Hematopoietic multipotent progenitor cell treated with erythropoietin and hydrocortisone succinate and interleukin-3 and kit ligand, for 8 days (in vitro differentiated cells): Measurements from ENCODE around the gene CLCNKB.
"Not testable (repeated sequence)": the region's sequence is repeated elsewhere in the genome, so short reads cannot be mapped to it uniquely, and the experiment has no call there.

Experiments
- DNase-seq: peaks from one replicate; pipeline ENCODE4 v3.0.0-alpha.2; 2015

The CLCNKB gene

DNA sequence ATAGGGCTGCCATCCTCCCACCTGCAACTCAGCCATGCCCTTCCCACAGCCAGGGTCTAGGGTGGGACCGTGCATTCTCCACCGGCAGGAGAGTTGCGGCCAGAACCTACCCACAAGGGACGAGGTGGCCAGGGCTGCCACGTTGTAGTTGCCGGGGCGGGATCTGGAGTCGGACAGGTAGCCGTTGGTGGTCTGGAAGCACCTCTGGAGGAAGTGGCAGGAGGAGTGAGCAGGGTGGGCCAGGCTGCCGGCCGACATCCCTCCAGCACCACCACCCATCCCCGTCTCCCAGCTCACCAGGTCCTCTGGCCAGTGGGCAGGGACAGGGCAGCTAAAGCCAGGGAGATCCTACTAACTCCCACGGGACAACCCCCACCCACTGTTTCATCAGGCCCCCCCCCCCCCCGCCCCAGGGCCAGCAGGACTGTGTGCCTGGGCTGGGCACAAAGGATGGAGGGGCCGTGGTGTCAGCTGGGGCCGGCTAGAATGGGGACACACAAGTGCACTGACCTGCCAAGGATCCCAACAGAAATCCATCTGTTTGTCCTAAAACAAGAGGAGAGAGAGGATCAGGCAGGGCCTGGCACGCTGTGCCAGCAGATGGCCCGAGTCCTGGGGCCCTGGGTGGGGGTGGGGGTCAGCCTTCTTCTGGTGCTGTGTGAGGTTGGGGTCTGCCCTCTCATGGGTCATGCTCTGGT, 18.6 kb downstream of the CLCNKB start:
- not testable (repeated sequence) for DNase-seq

DNA sequence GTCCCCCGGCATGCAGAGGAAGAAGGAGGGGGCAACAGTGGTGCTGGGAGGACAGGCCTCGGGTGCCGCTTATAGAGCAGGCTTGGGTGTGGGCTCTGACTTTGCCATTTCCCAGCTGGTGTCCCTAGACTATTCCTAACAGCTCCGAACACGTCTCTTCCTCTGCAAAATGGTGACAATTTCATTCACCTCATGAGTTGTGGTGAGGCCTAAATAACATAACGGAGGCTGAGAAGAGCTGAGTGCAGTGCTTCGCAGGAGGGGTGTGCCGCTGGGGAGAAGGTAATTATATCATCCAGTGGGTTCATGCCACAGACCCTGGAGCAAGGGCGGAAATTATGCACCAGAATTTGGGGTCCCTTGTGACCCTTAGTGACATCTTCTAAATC, 19.1 kb downstream of the CLCNKB start:
- DNase-seq: not testable (repeated sequence)

DNA sequence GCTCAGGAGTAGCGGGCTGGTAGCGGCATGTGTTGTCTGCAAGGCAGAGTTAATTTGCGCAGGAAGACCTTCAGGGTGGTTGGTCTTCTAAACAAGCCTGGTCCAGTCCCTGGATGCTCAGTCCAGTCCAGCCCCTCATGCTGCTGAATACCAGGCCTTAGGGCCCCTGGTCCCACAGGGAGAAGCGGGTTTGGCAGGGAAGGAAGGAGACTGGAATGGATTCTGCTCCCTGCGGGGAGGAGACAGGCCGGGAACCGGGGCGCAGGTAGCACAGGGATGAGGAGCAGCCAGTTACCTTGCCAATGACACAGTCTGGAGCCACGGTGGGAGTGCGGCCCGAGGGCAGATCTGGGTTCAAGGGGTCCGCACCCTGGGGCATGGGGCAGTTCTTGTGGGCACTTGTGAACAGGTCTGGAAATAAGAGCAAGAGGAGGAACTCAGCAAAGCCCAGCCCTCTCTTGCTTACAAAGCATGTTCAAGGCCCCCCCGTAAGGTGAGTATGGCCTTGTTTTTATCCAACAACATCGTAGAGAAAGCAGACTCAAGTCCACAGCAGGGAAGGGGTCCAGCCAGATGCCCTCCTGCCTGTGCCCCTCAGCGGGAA, 19.7 kb downstream of the CLCNKB start:
- DNase-seq: no peak

DNA sequence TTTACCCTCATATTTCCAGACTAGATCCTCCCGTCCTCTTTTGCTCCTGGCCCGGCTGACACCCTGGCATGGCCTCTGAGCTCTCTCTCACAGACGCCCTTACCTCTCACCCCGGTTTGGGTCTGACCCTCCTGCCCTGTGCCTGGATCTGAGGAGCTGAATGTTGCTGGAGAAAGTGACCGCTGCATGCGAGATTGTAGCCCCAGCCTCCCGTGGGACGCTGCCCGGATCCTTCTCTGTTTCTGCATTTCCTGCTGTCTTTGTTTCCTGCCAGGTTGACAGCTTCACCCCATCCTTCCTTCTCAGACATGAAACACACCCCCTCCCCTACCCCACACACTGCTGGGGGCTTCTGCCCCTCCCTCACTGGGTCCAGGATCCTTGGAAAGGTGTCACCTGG, 20.3 kb downstream of the CLCNKB start:
- no peak for DNase-seq

DNA sequence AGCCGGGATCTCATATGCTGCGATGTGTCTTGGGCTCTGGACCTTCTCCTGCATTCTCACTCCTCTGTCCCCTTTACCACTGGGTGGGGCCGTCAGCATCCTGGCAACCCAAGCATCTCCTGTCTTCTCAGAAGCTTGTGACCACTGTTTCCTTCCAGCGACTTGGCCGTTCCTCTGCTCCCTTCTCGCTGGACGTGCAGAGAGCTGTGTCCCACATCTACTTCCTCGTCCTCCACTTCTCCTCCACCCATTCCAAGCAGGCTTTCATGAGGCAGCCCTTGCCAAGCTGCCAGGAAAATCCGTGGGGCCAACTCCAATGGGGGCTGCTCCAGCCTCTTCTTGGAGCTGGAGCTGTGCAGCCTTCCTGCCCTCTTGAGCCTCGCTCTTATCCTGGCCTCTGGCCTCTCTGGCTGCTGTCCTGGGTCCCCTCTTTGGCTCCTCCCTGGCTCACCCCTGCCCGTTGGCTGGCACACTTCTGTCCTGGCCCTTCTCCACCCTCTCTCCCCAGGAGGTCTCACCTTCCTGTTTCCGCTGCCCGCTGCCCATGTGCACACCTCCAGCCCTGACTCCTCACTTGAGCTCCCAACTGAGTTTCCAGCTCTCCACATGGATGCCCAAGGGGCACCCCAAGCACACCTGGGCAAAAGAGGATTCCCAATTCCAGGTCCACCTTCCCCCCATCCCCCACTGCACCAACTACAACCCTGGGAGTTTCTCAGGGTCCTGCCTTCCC, 21.1 kb downstream of the CLCNKB start:
- DNase-seq: no peak

DNA sequence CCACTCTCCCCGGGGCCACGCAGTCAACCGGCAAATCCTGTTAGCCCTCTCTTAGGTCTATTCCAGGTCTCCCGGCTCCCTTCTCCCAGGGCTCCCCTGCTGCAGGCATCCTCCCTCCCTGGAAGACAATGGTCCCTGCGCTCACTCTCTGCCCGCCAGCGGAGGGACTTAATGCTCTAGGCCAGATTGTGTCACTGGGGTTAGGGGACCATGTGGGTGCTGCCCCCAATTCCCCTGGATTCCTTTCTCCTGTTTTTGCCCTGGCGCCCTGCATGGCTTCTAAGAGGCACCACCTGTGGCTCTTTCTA, 21.6 kb downstream of the CLCNKB start:
- no peak for DNase-seq

DNA sequence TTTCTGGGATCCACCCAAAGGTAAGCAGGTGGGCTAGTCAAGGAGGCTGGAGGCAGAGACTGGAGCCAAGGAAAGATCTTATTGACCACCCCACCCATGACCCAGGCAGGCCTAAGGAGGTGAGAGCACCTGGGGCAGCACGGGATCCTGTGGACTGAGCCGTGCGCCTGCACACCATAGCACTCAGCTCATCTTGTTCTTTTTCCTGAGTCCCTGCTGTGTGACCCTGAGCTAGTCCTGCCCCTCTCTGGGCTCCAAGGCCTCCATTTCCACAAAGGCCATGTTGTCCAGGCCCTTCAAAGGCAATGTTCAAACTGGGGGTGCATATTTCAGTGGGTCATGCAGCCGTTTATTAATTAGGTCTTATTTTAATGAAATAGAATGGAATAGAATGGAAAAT, 22.7 kb downstream of the CLCNKB start:
- DNase-seq: no peak

DNA sequence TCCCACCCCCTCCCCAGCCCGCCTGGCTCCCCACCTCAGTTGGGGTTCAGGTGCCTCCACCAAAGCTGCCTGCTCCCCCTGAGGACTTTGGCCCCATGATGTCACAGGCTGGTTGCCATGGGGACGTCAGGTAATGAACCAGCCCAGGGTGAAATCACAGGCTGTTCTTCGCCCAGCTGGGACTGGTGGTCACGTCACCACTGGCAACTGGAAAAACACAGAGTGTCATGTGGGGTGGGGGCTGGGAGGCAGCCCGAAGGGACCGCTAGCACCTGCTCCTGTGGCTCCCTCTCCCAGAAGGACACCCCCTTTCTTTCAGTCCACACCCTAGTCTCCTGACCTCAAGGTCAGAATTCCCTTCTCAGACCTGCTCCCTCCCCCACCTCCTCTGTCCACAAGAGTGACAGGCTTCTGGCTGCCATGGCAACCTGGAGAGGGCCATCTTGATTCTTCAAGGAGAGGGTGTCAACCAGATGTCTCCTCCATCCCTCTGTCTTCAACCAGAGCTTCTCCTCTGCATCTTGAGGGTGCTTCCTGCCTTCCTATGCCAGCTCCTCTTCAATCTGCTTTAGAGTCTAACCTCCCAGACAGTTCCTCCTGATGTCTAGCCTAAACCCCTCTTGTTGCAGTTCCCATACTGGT, 23.7 kb downstream of the CLCNKB start:
- DNase-seq: no peak

DNA sequence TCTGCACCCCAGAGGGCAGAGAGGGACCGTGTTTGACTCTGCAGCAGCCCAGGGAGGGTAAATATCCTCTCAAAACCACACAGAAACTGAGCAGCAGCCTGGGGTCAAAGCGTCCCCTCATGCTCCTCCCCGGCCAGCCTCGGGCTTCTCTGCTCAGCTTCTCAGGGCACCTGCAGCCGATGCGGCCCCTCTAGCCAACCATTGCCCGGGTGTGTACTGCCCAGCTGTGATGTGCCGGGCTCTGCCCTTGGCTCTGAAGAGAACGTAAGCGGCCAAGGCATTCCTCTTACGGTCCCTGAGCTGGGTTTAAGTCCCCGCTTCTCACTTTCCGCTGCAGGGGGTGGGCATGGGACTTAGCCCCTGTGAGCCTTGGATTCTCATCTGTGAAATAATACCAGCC, 24.4 kb downstream of the CLCNKB start:
- DNase-seq: no peak

DNA sequence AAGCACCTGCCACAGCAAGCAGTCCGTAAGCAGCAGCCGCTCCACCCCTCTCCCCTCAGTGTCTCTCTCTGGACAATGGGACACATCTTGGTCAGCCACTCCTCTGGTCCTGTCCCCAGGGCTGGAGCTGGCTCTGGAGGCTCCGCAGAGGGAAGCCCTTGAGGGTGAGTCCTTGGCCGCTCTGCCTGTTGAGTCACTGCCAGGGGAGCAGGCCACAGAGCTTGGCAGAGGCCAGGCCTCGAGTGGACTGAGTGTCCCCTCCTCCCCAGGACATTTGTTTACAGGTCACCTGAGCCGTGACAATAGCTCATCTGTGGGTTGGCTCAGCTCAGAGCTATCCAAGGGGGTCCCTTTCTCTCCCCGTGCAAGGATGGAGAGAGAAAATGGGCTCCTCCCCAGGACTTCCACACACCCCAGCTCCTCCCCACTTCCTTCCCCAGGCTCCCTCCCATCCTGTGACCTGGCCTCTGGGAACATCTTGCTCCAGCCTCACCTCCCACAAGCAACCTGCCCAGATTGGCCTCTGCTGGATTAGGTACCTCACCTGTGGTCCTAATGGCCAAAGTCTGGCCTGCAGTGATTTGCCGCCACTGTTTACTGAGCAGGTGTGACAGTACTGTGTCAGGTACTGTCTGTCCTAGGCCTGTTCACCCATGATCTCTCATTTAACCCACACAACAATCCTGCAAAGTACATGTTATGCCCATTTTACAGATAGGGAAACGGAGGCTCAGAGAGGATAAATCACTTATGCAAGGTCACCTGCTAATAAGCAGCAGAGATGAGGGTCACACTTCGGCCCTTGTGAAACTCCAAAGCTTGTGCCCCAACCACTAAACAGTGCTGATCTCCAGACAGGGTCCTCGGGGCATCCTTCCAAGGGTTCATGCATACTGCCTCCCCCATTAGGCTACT, 25.0 kb downstream of the CLCNKB start:
- DNase-seq: no peak

DNA sequence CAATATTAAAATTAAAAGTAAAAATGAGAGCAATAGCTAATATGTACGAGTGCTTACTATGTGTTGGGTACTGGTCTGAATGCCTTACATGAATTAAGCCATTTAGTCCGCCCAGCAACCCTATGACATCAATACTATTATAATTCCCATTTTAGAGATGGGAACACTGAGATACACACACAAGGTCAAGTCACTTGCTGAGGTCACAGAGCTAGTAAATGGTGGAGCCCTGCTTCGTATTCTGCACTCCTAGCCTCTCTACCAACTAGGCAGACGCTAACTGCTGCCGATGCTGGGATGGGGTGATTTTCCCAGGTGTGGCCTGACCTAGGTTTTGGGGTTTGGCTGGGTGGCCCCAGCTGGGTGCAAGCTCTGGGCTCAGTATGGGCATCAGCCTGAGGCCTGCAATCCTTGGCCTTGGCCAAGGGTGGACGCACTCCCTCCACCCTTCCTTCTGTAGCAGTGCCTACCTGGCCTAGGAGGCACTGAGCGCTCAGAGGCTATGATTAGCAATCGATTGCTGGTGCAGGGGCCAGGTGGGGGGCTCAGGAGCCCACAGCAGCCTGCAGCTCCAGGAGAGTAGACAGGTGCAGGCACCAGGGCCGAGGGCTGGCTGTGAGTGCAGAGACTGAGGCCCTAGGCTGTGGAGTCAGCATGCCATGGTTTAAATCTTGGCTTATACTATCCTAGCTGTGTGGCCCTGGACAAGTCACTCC, 27.2 kb downstream of the CLCNKB start:
- no peak for DNase-seq

DNA sequence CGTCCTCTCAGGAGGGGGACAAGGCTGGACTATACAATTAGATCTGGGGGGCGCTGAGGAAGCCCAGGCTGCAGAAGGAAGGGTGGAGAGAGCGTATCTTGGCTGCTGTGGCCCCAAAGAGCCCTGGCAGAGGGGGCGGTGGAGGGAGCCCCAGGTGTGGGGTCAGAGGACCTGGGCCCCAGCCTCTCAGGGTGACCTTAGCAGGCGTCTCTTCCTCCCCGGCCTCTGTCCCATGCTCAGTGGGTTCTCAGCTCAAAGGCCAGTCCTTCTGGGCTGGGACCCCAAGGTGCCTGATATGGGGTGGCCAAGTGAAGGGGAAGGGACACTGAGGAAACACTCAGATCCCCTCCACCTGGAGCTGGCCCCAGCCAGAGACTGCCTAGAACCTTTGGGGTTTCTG, 28.0 kb downstream of the CLCNKB start:
- no peak for DNase-seq

DNA sequence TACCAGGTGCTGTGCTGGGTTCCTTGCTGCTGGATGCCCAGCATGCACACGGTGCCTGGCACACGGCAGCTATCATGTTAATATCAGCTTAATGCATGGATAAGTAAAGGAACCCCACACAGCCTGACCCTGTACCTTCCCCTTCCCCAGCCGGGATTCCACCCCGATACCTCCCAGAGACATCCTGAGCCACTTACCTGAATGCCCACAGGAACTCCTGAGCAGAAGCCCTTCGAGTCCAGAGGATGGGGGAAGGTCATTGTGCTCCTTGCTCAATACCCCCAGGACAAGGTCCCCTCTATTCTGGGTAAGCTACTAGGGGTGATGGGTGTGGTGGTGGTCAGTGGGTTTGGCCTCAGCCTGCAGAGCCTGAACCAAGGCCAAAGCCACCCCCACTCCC, 28.5 kb downstream of the CLCNKB start:
- no peak for DNase-seq

DNA sequence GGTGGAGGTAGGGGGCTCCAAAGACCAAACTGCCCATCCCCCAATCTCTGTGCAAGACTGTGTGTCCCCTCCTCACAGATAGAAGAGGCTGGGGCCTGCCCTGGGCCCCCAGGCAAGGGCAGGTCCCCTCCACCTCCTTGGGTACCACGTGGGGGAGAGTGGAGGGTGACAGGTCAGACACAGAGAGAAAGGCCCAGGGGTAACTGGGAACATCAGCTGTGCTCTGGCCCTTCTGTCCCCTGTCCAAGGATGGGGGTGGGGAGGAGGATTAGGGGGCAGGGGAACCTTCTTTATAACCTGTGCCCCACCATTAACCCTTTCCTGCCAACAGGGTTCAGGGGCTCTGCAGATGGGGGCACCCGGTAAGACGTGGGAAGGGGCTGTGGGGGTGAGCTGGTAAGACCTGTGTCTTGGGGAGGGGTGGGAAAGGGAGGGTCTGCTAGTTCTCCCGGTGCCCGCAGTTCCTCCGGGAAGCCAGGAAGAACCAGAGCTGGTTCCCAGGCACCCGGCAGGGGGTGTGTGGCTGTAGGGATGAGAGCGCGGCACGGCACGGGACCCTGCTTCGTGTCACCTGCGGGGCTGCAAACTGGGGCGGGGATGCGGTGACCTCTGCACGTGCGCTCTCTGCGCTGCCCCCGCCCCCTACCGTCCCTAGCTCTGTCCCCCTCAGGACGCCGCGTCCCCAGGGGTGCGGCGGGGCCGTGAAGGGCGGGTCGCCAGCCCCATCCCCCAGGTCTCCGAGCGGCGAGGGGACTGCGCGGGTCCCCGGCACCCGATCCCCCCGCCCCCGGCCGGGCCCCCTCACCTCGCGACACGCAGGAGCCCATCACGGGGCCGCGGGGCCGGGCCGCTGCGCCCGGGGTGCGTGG, 29.3 kb downstream of the CLCNKB start:
- DNase-seq: no peak

DNA sequence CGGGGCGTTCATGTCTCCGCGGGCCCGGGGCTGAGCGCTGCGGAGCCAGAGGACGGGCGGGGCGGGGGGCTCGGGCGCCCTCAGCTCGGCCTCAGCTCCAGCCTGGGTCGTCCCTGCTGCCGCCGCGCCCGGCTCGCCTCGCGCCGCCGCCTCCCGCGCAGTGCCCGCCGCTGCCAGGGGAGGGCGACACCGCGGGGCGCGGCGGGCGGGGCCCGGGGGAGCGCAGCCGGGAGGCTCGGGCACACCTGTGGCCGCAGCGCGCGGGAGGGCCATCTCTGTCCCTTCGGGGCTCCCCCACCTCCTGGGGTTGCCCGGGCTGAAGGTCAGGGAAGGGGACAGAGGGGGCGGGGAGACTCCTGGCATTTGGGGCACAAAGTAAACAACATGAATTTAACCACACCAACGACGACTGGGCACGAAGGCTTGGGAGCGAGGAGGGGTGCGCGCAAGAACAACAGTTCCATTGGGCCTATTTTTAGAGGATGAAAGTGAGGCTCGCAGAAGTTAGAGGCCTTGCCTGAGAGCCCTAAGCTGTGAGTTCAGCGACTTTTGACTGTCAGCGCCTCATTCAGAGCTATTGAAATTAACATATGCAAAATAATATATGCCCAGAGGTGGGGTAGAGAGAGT, 30.0 kb downstream of the CLCNKB start, which contains the start of gene FAM131C:
Gene FAM131C, minus strand, starts transcription at position 162 of the 630 bp plus-strand sequence. CDS start 209 bp downstream, outside the sequence.
- no peak for DNase-seq

DNA sequence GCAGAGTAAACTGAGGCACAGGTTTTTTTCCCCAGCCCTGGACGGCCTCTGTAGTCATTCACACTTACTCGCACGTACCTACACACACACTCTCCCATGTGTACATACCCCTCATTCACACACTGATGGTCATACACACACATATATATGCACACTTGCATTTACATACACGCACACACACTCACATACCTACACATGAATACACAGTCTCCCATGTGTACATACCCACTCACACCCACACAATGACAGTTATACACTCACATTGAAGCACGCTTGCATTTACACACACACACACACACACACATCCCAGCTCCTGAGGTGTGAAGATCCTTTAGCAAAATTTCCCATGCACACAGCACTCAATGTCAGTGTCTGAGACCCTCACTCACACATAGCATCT, 30.6 kb downstream of the CLCNKB start:
- DNase-seq: no peak

DNA sequence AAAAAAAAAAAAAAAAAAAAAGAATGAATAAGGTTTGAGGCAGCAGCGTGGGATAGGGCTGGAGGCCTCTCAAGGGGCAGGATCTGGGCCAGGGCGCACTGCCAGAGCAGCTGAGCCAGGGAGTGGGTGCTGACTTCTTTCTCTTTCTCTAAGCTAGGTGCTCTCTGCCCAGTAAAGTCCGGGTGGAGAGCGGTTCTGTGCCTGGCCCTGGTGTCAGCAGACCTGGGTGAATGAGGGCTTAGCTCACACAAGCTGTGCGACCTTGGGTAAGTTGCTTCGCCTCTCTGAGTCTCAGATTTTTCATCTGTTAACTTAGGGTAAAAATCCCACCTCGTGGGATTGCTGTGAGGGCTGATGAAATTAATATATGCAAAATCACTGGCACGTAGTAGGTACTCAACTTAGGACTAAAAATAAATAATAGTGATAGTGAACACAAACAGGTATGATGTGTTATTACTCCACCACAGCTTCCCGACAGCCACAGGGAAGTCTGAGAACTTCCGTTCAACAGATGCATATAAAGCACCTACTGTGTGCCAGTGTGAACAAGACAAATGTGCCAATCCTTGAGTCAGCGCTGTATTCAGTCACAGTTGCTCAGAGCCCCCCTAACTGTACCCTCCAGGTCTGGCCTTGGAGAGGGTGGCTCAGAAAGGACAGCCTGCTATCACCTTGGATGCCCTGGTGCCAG, 31.9 kb downstream of the CLCNKB start:
- DNase-seq: no peak

DNA sequence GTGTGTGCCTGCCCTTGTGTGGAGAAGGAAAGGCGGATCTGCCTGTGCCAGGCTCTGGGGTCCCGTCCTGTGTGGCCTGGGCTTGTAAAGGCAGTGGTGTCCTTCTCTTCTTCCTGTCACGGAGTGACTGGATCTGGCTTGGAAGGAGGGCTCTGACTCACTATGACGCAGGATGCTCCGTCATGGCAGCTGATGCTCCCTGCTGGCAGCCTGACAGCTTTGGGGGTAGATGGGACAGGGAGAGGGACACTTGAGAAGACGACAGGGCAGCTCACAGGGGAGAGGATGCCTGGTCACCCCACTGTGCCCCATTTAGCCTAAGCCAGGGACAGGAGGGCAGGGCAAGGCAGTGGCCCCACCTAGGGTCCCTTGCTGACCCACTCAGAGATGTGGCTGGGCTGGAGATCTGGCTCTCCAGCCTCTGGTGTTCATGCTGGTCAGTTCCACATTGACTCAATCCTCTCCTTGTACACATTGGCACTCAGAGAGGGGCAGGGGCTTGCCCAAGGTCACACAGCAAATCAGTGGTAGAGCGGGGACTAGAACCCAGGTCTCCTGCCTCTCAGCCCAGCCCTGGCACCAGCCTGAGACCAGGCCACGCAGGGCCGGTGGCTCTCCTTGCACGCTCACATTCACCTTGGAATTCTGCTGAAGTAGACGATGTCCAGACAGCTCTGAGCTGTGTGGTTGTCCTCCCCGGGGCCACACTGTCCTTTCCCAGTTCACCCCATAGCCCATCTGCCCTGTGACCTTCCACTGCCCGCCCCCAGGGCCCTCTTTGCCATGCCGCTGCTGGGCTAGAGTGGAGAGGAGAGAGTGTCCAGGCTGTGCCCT, 32.7 kb downstream of the CLCNKB start:
- DNase-seq: no peak

DNA sequence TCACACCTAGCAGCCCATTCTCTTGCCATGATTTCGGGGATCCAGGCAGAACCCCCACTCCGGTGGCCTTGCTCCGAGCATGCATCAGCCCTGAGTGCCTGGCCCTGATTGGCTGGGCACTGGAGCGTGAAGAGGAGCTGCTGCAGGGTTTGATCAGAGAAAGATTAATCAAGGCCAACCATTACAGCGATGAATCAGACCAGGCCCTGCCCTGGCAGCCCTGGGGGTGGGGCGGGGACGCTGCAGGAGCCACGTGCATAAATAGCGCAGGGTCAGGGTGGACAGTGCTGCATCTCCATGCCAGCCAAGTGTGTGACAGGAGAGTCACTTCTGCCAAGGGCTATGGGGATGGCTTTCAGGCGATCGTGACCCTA, 33.3 kb downstream of the CLCNKB start:
- no peak for DNase-seq
